HG02763 (cell line): ENCODE results near the gene DLG2.

Experiments used
- ATAC-seq: cut with Tn5 transposase; IDR thresholded peaks from one replicate; pipeline ENCODE4 v1.9.1; 2021; ENCODE audit warnings: mild to moderate bottlenecking, moderate library complexity; ENCODE audit not compliant: unreplicated experiment

Gene DLG2

DNA sequence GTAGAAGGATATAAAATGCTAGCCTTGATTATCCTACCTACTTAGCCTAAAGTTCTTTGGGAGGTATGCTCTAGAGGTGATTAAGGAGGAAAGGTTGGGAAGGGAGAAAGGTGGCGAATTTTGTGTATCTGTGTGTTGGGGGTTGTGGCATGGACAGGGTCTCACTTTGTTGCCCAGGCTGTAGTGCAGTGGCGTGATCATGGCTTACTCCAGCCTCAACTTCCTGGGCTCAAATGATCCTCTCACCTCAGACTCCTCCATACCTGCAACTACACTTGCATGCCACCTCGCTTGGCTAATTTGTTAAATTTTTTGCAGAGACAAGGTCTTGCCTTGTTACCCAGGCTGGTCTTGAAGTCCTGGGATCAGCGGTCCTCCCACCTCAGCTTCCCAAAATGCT is 1094.8 kb downstream of the DLG2 start:
- no peak for ATAC-seq

GRCh38 chr11:84526250-84526649 is 1100.9 kb downstream of the DLG2 start:
- no peak for ATAC-seq

DNA sequence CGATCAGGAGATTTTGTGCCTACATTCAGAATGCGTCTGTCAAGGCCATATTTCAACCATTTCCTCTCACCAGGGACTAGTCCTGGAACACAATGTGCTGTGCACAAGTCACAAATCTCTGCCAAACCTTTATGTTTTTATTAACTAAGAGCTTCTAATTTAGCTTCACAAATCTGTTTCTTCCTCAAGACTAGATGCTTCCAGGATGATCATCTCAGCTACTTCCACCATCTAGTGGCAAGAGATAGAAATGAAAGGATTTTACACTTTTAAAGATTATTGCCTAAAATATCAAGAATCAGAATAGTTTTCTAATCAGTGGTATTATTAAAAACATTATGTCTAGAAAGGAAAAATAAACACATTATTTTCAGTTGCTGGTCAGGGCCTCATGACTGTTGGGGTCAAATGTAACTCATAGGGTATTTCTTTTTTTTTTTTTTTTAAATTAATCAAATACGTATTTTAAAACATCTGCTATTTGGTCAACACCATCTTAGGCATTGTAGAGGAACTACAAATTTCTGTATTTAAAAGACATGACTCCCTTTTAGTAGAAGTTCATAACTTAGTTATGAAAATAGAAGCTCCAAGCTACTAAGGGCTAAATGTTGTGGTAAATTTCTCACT is 1102.6 kb downstream of the DLG2 start:
- ATAC-seq: no peak

DNA sequence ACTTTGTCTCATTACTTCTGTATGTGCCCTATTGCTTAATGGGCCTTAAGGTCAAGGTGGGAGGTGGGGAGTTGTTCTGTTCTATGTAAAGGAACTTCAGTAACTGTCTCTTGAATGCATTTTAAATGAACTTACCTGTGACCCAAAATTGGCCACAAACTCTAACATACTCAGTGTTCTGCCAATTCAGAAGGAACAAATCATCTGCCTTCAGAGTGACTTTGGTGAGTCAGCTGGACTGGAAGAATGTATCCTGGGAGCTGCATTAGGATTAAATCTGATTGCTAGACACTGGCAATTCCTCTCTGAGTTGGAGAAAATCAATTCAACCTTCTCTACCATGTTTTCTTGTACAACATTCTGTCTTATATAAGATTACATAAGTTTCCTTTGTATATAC is 1104.8 kb downstream of the DLG2 start:
- ATAC-seq: no peak

DNA sequence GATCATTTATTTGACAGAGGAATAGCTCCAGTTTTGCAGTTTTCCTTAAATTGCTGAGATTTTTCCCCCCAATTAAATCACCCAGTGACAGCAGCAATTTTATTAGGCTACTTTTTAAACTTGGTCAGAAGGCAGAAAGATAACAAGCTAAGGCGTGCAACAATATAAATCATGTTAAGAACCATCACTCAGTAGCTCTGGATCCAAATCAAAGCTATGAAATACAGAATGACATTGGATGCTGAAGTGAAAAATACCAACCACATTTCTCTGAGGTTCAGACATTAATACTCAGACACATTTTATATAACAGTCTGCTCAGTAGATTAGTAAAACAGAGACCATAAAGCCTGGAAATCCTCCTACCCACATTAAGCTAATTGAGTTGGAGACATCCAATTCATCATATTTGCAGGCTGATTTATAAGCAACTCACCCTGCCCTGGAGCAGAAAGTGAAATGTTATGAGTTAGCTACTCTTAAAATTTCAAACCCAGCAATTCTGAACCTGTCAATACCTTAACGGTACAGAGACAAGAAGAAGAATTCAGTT is 1108.4 kb downstream of the DLG2 start:
- ATAC-seq: no peak

- ATAC-seq: no peak
Measured at GRCh38 chr11:84514436-84514835, 1112.7 kb downstream of the DLG2 start.

DNA sequence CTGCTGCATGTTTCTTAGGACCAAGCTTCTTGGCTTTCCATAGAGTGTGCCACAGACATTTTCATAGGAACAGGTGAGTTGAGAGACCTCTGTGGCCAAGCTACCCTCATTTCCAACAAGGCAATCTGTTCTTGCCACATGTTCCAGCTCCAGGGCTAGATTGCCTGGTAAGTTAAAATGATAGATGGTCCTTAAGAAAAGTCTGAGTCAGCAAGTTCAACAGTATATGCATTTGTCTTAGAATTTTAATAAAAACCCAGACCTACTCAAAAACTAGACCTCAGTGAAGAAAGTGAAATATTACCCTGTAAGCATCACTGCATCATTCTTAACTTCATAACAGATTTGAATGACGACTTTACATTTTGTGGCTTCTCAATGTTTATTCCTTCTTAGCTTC is 1123.6 kb downstream of the DLG2 start:
- ATAC-seq: no peak

DNA sequence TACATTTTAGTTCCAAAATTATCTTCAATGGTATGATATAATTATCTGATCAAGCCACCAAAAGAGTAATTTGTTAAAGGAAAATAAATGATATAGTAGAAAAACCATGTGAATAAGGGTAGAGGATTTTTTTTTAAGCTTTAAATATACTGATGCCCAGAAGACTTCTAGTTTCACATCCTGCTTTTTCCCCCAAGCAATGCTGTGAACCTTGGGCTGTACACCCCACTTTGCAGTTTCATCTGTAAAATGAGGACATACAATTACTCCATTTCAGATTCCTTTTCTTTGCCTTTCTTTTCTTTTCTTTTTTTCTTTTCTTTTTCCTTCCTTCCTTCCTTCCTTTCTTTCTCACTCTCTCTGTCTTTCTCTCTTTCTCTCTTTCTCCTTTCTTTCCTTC is 1125.4 kb downstream of the DLG2 start:
- ATAC-seq: no peak

GRCh38 chr11:84497981-84498411 is 1129.1 kb downstream of the DLG2 start:
- ATAC-seq: no peak

- no peak for ATAC-seq
Measured at GRCh38 chr11:84497181-84497580, 1130.0 kb downstream of the DLG2 start.

GRCh38 chr11:84496122-84496521 is 1131.0 kb downstream of the DLG2 start:
- no peak for ATAC-seq

DNA sequence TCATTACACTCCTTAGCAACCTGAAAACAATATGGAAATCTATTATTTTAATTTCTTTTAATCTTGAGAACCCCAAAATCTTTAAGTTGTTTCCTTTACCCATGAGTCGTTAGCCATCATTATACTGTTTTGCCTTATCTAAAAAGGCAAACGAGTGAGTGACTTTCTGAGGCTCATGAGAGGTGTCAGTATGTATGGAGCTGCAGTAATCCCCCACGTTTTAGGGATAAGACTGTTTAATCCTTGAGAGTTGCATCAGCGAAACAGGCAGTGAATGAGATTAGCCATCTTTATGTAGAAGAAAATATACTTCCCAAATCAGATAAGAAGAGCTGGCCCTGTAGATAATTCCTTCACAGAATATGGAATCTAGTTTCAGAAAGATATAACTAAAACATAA is 1147.0 kb downstream of the DLG2 start:
- ATAC-seq: no peak

GRCh38 chr11:84476581-84476980 is 1150.6 kb downstream of the DLG2 start:
- ATAC-seq: no peak

DNA sequence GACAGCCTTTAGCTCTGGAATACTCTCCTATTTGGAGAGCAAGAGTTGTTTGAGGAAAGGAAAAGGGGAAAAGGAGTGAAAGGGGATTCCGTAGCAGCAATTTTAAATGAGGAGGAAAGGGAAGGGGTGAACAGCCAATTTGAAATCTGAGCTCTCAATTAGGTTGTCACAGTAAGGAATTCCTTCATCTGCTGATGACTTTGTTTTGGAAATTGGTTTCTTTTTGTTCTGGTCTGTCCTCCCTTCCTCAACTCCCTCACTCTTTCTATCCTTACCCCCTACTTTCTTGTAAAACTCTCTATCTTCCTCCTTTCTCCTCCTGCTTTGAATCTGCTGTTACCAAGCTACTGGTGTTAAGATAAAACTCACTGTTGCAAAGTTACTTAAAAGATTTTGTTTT is 1155.6 kb downstream of the DLG2 start:
- ATAC-seq: no peak

DNA sequence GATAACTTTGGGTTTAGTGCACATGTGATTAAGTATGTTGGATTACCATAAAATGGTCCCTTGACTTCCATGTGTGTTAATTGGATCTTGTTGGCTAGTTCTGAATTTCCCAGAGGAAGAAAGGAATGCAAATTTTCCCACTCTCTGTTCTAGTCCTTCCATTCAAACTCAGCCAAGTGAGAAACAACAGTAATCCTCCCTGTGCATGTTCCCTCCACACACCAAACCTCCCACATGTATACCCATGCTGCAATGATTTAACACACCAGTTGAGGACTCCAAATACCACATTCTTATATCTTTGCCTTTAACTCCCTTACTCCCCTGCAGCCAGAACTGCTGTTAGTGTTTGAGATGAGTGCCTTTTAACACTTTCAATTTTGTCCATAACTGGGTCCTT is 1158.9 kb downstream of the DLG2 start:
- ATAC-seq: no peak

GRCh38 chr11:84465040-84465439 is 1162.1 kb downstream of the DLG2 start:
- ATAC-seq: no peak

DNA sequence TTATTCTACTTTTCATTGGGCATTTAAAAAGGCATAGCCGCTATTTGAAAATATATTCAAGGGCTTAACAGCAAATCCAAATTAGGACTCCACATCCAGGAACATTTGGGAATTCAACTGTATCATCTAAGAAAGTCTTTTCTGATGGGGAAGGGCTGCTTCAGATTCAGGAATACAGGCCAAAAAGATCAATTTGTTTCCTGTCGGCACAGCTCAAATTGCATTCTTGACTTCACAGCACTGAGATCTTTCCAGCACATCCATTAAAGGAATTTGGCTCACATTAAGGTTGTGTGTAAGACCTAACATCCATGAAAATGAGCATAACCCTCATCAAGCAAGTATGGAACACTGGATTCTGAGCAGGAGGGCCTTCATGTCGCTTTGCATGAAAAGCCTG is 1171.5 kb downstream of the DLG2 start:
- no peak for ATAC-seq

DNA sequence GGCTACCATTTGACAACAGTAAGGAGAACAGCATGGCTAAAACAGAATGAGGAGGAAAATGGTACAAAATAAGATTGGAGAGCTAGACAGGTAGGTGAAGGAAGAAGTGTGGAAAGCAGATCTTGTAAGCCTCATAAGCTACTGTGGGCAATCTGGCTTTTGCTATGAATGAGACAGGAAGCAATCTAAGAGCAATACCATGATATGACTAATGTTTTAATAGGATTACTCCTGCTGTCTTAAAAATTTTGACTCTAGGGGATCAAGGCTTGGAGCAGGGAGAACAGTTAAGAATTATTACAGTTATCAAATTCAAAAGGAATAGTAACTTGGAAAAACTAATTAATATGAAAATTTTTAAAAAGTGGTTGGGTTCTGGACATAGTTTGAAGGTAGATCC is 1174.9 kb downstream of the DLG2 start:
- no peak for ATAC-seq

GRCh38 chr11:84438565-84438964 is 1188.6 kb downstream of the DLG2 start:
- ATAC-seq: no peak

DNA sequence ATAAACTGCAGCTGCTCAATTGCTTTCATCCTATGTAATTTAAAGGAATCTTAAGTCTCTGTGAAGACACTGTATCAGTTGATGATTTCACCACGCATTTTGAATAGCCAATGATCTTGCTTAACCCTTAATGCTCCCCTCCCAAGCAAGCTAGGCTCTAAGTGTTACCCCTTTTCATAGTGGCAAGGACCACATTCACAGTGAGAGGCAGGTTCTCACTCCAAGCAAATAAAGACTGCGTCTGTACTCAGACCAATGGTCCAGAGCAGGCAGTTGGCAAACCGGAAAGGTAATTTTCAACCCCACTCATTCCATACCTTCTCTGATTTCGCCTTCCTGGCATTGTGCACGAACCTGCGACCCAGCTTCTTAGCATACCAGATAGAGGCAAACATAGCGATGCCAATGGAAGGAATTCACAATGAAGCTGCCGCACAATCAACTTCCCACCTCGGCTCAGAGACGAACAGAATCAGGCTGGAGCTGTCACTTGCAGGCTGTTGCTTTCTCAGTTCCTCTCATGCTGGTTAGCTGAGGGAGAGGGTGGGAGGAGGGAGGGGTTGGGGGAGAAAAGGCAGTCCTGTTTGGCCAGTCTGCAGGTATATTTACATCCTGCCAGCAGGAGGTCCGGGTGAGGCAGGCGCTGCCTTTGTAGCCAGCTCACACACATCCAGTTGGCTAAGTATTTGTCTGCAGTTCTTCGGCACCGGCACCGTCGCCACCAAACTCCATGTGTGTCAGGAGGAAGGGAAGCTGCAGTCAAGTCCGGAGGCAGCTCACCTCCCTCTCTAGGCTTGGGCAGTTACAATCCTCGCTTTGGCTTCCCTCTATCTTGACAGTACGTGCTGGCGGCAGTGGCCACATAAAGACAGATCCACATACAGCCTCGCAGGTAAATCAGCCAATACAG is 1189.8 kb downstream of the DLG2 start:
- ATAC-seq: peak; percentile 76

DNA sequence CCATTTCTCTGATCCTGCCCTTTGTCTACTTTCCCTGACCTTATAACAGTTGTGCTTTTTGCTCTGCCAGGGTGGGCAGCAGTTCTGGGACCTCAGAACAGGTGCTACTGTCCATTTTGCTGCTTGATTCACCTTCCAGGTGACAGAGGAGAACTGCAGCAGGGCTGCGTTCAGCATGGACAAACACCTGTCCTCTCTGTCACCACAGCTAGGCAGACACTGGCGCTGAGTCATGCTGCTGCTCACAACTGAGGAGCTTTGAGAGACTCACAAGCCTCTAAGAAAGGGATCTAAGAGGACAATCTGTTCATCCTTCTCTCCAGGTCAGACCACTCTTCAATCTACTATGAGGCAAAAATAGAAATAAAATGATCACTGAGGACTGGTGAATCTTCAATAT is 1196.5 kb downstream of the DLG2 start:
- ATAC-seq: no peak

- ATAC-seq: no peak
Measured at GRCh38 chr11:84425673-84426072, 1201.5 kb downstream of the DLG2 start.
